Measurements from ENCODE around the gene CHCHD3. TPM values are rescaled to one million over a fixed set of nuclear protein-coding genes. Genes with fewer than 3 reads are reported as not detected.

CHCHD3 gene
- total and polyA plus RNA-seq, 12 donors: 12.3 to 113 (median 54.2) TPM

DNA sequence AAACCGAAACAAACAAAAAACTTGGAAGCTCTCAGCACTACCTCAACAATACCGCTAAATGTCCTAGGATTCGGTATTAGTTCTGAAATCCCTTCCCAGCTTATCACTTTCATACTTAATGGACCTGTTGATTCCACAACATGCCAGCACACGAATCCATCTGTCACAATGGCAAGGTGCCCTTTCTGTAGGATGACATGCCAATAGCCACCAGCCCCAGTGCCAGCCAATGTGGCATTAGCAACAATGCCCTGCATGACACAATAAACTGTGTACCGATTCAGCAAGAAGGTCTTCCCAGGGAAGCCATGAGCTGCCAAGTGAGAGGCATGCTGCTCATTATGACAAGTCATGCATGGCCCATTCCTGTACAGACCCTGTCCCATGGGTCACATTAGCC, 35.6 kb upstream of the CHCHD3 start:
- Histone ChIP-seq H3K4me1 (replicated peaks in 1 of 2) (no peaks in the 10 kb centered on the region), H3K9me3 (replicated peaks in 1 of 3) (no peaks in the 10 kb centered on the region), H3K27ac (no peak overlapping the region), H3K27me3 (no peaks in the 10 kb centered on the region), H3K4me3 (no peak overlapping the region), H3K36me3 (replicated peaks in 1 of 2) (no peaks in the 10 kb centered on the region)
- intact Hi-C loops (cut with DNase I): no loop called here
- no peak for TF ChIP-seq POLR2A (IDR thresholded peaks at IDR 0.05)
- TF ChIP-seq, protein P1, sequence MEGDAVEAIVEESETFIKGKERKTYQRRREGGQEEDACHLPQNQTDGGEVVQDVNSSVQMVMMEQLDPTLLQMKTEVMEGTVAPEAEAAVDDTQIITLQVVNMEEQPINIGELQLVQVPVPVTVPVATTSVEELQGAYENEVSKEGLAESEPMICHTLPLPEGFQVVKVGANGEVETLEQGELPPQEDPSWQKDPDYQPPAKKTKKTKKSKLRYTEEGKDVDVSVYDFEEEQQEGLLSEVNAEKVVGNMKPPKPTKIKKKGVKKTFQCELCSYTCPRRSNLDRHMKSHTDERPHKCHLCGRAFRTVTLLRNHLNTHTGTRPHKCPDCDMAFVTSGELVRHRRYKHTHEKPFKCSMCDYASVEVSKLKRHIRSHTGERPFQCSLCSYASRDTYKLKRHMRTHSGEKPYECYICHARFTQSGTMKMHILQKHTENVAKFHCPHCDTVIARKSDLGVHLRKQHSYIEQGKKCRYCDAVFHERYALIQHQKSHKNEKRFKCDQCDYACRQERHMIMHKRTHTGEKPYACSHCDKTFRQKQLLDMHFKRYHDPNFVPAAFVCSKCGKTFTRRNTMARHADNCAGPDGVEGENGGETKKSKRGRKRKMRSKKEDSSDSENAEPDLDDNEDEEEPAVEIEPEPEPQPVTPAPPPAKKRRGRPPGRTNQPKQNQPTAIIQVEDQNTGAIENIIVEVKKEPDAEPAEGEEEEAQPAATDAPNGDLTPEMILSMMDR (IDR thresholded peaks at IDR 0.05): no peak
- WGBS, 4 donors: 83 to 95% (median 87%) methylated on average over 5 of the region's 5 CpGs
- no peak for DNase-seq

GRCh38 chr7:133115596-133115995, 33.7 kb upstream of the CHCHD3 start:
- intact Hi-C loops (cut with DNase I): no loop called here
- Histone ChIP-seq H3K36me3 (replicated peaks in 1 of 2) (no peaks in the 10 kb centered on the region), H3K27ac (no peak overlapping the region), H3K4me3 (no peak overlapping the region), H3K4me1 (replicated peaks in 1 of 2) (no peaks in the 10 kb centered on the region), H3K9me3 (replicated peaks in 1 of 3) (no peaks in the 10 kb centered on the region), H3K27me3 (no peaks in the 10 kb centered on the region)
- TF ChIP-seq, protein P1 (IDR thresholded peaks at IDR 0.05): no peak
- TF ChIP-seq POLR2A (IDR thresholded peaks at IDR 0.05): no peak
- 38 to 68% (median 43%) methylated on average over 3 of the region's 3 CpGs for WGBS, 4 donors
- DNase-seq: no peak

DNA sequence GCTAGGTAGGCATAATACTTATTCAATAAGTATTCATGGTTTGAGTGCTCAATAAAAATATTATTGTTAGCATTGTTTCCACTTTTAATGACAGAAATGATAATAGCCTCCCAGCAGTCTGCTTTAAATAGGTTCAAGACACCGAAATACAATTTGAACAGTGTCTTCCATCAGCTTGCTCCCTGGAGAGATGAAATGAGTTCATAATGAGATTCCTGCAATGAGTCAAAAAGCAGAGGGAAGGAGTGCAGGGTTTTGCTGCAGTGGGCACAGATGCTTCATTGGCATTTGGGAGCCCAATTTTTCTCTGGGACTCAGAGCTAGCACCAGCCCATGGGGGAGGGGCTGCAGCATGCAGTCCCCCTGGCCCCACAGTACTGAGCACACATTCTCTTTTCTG, 32.6 kb upstream of the CHCHD3 start:
- H3K4me1 ChIP-seq (replicated peaks in 1 of 2): no peaks in the 10 kb centered on the region
- H3K27me3 ChIP-seq: no peaks in the 10 kb centered on the region
- intact Hi-C loops (cut with DNase I): no loop called here
- H3K27ac ChIP-seq: no peak overlapping the region
- no peak for TF ChIP-seq POLR2A (IDR thresholded peaks at IDR 0.05)
- TF ChIP-seq, protein P1 (IDR thresholded peaks at IDR 0.05): no peak
- no peak overlapping the region for H3K4me3 ChIP-seq
- H3K36me3 ChIP-seq (replicated peaks in 1 of 2): no peaks in the 10 kb centered on the region
- no peak for DNase-seq
- H3K9me3 ChIP-seq (replicated peaks in 1 of 3): no peaks in the 10 kb centered on the region
- 50 to 65% (median 60%) methylated on average over 1 of the region's 1 CpG for WGBS, 4 donors

GRCh38 chr7:133112976-133113375, 31.1 kb upstream of the CHCHD3 start:
- no peaks in the 10 kb centered on the region for H3K36me3 ChIP-seq (replicated peaks in 1 of 2)
- WGBS, 4 donors: 77 to 91% (median 87%) methylated on average over 2 of the region's 2 CpGs
- no peak overlapping the region for H3K27ac ChIP-seq
- intact Hi-C loops (cut with DNase I): no loop called here
- H3K27me3 ChIP-seq: peaks cover 3% of the 10 kb centered on the region
- TF ChIP-seq POLR2A (IDR thresholded peaks at IDR 0.05): no peak
- TF ChIP-seq, protein P1 (IDR thresholded peaks at IDR 0.05): no peak
- no peaks in the 10 kb centered on the region for H3K4me1 ChIP-seq (replicated peaks in 1 of 2)
- H3K4me3 ChIP-seq: no peak overlapping the region
- H3K9me3 ChIP-seq (replicated peaks in 1 of 3): no peaks in the 10 kb centered on the region
- DNase-seq: no peak
